ENCODE data around the gene ADAMTS7. TPM values are rescaled to one million over a fixed set of nuclear protein-coding genes. Genes with fewer than 3 reads are reported as not detected.
"Not testable (repeated sequence)": the region's sequence is repeated elsewhere in the genome, so short reads cannot be mapped to it uniquely, and the experiment has no call there.

The ADAMTS7 gene
- total RNA-seq, 1 donor from 2014 or later = 55.1 TPM

GRCh38 chr15:78791357-78791756, 19.9 kb downstream of the ADAMTS7 start:
- no peak for DNase-seq (ENCODE audit: low spot score)
- H3K27ac Mint-ChIP-seq (ENCODE audit: unreplicated experiment) = no peak overlapping the region
- H3K36me3 Mint-ChIP-seq (ENCODE audit: low read depth, unreplicated experiment) = peaks cover 16% of the 10 kb centered on the region
- H3K4me3 Mint-ChIP-seq (ENCODE audit: unreplicated experiment) = no peak overlapping the region
- H3K4me1 Mint-ChIP-seq (ENCODE audit: unreplicated experiment) = peaks cover 5% of the 10 kb centered on the region
- H3K9me3 Mint-ChIP-seq (ENCODE audit: unreplicated experiment) = no peaks in the 10 kb centered on the region
- H3K27me3 Mint-ChIP-seq (ENCODE audit: unreplicated experiment) = peaks cover 1% of the 10 kb centered on the region
- no peak for TF ChIP-seq CTCF (IDR thresholded peaks at IDR 0.05; ENCODE audit: unreplicated experiment)

GRCh38 chr15:78790027-78790426, 21.2 kb downstream of the ADAMTS7 start:
- no peaks in the 10 kb centered on the region for H3K27me3 Mint-ChIP-seq (ENCODE audit: unreplicated experiment)
- H3K36me3 Mint-ChIP-seq (ENCODE audit: low read depth, unreplicated experiment) = peaks cover 16% of the 10 kb centered on the region
- TF ChIP-seq CTCF (IDR thresholded peaks at IDR 0.05; ENCODE audit: unreplicated experiment) = no peak
- DNase-seq (ENCODE audit: low spot score) = no peak
- H3K9me3 Mint-ChIP-seq (ENCODE audit: unreplicated experiment) = no peaks in the 10 kb centered on the region
- peaks cover 5% of the 10 kb centered on the region for H3K4me1 Mint-ChIP-seq (ENCODE audit: unreplicated experiment)
- H3K4me3 Mint-ChIP-seq (ENCODE audit: unreplicated experiment) = no peak overlapping the region
- H3K27ac Mint-ChIP-seq (ENCODE audit: unreplicated experiment) = no peak overlapping the region

- H3K36me3 Mint-ChIP-seq (ENCODE audit: low read depth, unreplicated experiment) = peaks cover 20% of the 10 kb centered on the region
- TF ChIP-seq CTCF (IDR thresholded peaks at IDR 0.05; ENCODE audit: unreplicated experiment) = no peak
- H3K4me1 Mint-ChIP-seq (ENCODE audit: unreplicated experiment) = peaks cover 5% of the 10 kb centered on the region
- no peak overlapping the region for H3K4me3 Mint-ChIP-seq (ENCODE audit: unreplicated experiment)
- no peaks in the 10 kb centered on the region for H3K9me3 Mint-ChIP-seq (ENCODE audit: unreplicated experiment)
- H3K27me3 Mint-ChIP-seq (ENCODE audit: unreplicated experiment) = no peaks in the 10 kb centered on the region
- no peak overlapping the region for H3K27ac Mint-ChIP-seq (ENCODE audit: unreplicated experiment)
- DNase-seq (ENCODE audit: low spot score) = no peak
Measured at GRCh38 chr15:78789615-78790014, 21.6 kb downstream of the ADAMTS7 start.

- no peak for TF ChIP-seq CTCF (IDR thresholded peaks at IDR 0.05; ENCODE audit: unreplicated experiment)
- Mint-ChIP-seq H3K4me3 (ENCODE audit: unreplicated experiment) (peak overlapping the region; percentile 5), H3K9me3 (ENCODE audit: unreplicated experiment) (no peaks in the 10 kb centered on the region), H3K27me3 (ENCODE audit: unreplicated experiment) (no peaks in the 10 kb centered on the region), H3K27ac (ENCODE audit: unreplicated experiment) (no peak overlapping the region), H3K4me1 (ENCODE audit: unreplicated experiment) (peaks cover 5% of the 10 kb centered on the region), H3K36me3 (ENCODE audit: low read depth, unreplicated experiment) (peaks cover 21% of the 10 kb centered on the region)
- DNase-seq (ENCODE audit: low spot score) = no peak
Measured at GRCh38 chr15:78788016-78788660, 23.1 kb downstream of the ADAMTS7 start.

GRCh38 chr15:78782402-78782801, 28.9 kb downstream of the ADAMTS7 start:
- not testable (repeated sequence) for H3K27me3 Mint-ChIP-seq (ENCODE audit: unreplicated experiment); DNase-seq (ENCODE audit: low spot score)

GRCh38 chr15:78781381-78781780, 29.9 kb downstream of the ADAMTS7 start:
- H3K27ac Mint-ChIP-seq (ENCODE audit: unreplicated experiment); H3K27me3 Mint-ChIP-seq (ENCODE audit: unreplicated experiment); H3K4me1 Mint-ChIP-seq (ENCODE audit: unreplicated experiment); H3K9me3 Mint-ChIP-seq (ENCODE audit: unreplicated experiment); H3K4me3 Mint-ChIP-seq (ENCODE audit: unreplicated experiment); DNase-seq (ENCODE audit: low spot score): not testable (repeated sequence)
- peaks cover 10% of the 10 kb centered on the region for H3K36me3 Mint-ChIP-seq (ENCODE audit: low read depth, unreplicated experiment)

More at GRCh38 chr15:78782402-78782801, 28.9 kb downstream of the ADAMTS7 start:
- H3K4me1 Mint-ChIP-seq (ENCODE audit: unreplicated experiment); H3K4me3 Mint-ChIP-seq (ENCODE audit: unreplicated experiment); H3K27ac Mint-ChIP-seq (ENCODE audit: unreplicated experiment); H3K9me3 Mint-ChIP-seq (ENCODE audit: unreplicated experiment): not testable (repeated sequence)
- H3K36me3 Mint-ChIP-seq (ENCODE audit: low read depth, unreplicated experiment) = peaks cover 15% of the 10 kb centered on the region

GRCh38 chr15:78779975-78780374, 31.3 kb downstream of the ADAMTS7 start:
- not testable (repeated sequence) for H3K4me1 Mint-ChIP-seq (ENCODE audit: unreplicated experiment); H3K27me3 Mint-ChIP-seq (ENCODE audit: unreplicated experiment); H3K9me3 Mint-ChIP-seq (ENCODE audit: unreplicated experiment); H3K27ac Mint-ChIP-seq (ENCODE audit: unreplicated experiment); H3K4me3 Mint-ChIP-seq (ENCODE audit: unreplicated experiment); DNase-seq (ENCODE audit: low spot score)
- H3K36me3 Mint-ChIP-seq (ENCODE audit: low read depth, unreplicated experiment) = peaks cover 13% of the 10 kb centered on the region

GRCh38 chr15:78779176-78779785, 32.0 kb downstream of the ADAMTS7 start:
- not testable (repeated sequence) for H3K36me3 Mint-ChIP-seq (ENCODE audit: low read depth, unreplicated experiment); H3K9me3 Mint-ChIP-seq (ENCODE audit: unreplicated experiment); DNase-seq (ENCODE audit: low spot score); H3K4me3 Mint-ChIP-seq (ENCODE audit: unreplicated experiment); H3K27me3 Mint-ChIP-seq (ENCODE audit: unreplicated experiment); H3K27ac Mint-ChIP-seq (ENCODE audit: unreplicated experiment); H3K4me1 Mint-ChIP-seq (ENCODE audit: unreplicated experiment)
